Measurements from ENCODE around the gene EPB41L5.
A peak's percentile ranks its signal among the peaks of the same experiment; 100 is the strongest.
"Not testable (repeated sequence)": the region's sequence is repeated elsewhere in the genome, so short reads cannot be mapped to it uniquely, and the experiment has no call there.

Gene EPB41L5

GRCh38 chr2:120142528-120143219 is 129.8 kb downstream of the EPB41L5 start:
- DNase-seq = no peak

GRCh38 chr2:120148229-120148628 is 135.4 kb downstream of the EPB41L5 start:
- DNase-seq = no peak

GRCh38 chr2:120148669-120149068 is 135.8 kb downstream of the EPB41L5 start:
- DNase-seq = no peak

GRCh38 chr2:120149406-120149805 is 136.5 kb downstream of the EPB41L5 start:
- DNase-seq = no peak

GRCh38 chr2:120150040-120150482 is 137.2 kb downstream of the EPB41L5 start:
- no peak for DNase-seq

GRCh38 chr2:120155308-120155707 is 142.4 kb downstream of the EPB41L5 start:
- no peak for DNase-seq

- DNase-seq = not testable (repeated sequence)
Measured at GRCh38 chr2:120158658-120159057, 145.8 kb downstream of the EPB41L5 start.

GRCh38 chr2:120161190-120161589 is 148.3 kb downstream of the EPB41L5 start:
- DNase-seq = no peak

GRCh38 chr2:120162716-120163115 is 149.8 kb downstream of the EPB41L5 start:
- DNase-seq = no peak

- no peak for DNase-seq
Measured at GRCh38 chr2:120167272-120167671, 154.4 kb downstream of the EPB41L5 start.

- DNase-seq = no peak
Measured at GRCh38 chr2:120169020-120169419, 156.1 kb downstream of the EPB41L5 start.

- peak; percentile 60 for DNase-seq
Measured at GRCh38 chr2:120174963-120175581, 162.2 kb downstream of the EPB41L5 start.

- no peak for DNase-seq
Measured at GRCh38 chr2:120176526-120176925, 163.6 kb downstream of the EPB41L5 start.

GRCh38 chr2:120177001-120177621 is 164.2 kb downstream of the EPB41L5 start:
- DNase-seq = no peak

- no peak for DNase-seq
Measured at GRCh38 chr2:120177973-120178372, 165.1 kb downstream of the EPB41L5 start.

GRCh38 chr2:120179396-120179795 is 166.5 kb downstream of the EPB41L5 start:
- DNase-seq = no peak

GRCh38 chr2:120180066-120180465 is 167.2 kb downstream of the EPB41L5 start:
- no peak for DNase-seq

GRCh38 chr2:120182019-120182560 is 169.2 kb downstream of the EPB41L5 start:
- DNase-seq = no peak

- no peak for DNase-seq
Measured at GRCh38 chr2:120189189-120189588, 176.3 kb downstream of the EPB41L5 start.

- no peak for DNase-seq
Measured at GRCh38 chr2:120192280-120192679, 179.4 kb downstream of the EPB41L5 start.

GRCh38 chr2:120195553-120195952 is 182.7 kb downstream of the EPB41L5 start:
- DNase-seq = no peak

GRCh38 chr2:120199817-120200459 is 187.1 kb downstream of the EPB41L5 start:
- DNase-seq = not testable (repeated sequence)

All from DMS79 treated with DMSO at 0.1 percent for 48 hours (cell line).